KMS-11 (cell line): ENCODE measurements around the gene TSPAN5.

Source experiments
- H2AFZ ChIP-seq: fragments of 200-600 bp; sonication (generic); 2 replicates; pipeline ENCODE4 v1.6.1; 2016; ENCODE audit warnings: antibody characterized with exemption, mixed run types, low read depth
- H3K27ac ChIP-seq: fragments of 200-600 bp; sonication (generic); 2 replicates; pipeline ENCODE4 v1.6.1; 2016; ENCODE audit warnings: mild to moderate bottlenecking, mixed run types
- H3K27me3 ChIP-seq: fragments of 200-600 bp; sonication (generic); 2 replicates; pipeline ENCODE4 v1.6.1; 2017; ENCODE audit warnings: mild to moderate bottlenecking, low read depth, mixed run types, moderate library complexity; ENCODE audit not compliant: insufficient read depth
- H3K36me3 ChIP-seq: fragments of 200-600 bp; sonication (generic); 2 replicates; pipeline ENCODE4 v1.6.1; 2017; ENCODE audit warnings: mild to moderate bottlenecking, mixed run types; ENCODE audit not compliant: insufficient read depth
- H3K4me1 ChIP-seq: fragments of 200-600 bp; sonication (generic); 2 replicates; pipeline ENCODE4 v1.6.1; 2016; ENCODE audit warnings: mild to moderate bottlenecking, low read depth, mixed run types; ENCODE audit not compliant: poor library complexity, severe bottlenecking
- H3K4me2 ChIP-seq: fragments of 200-600 bp; sonication (generic); 2 replicates; pipeline ENCODE4 v1.7.0; 2016; ENCODE audit warnings: mild to moderate bottlenecking, mixed run types
- H3K4me3 ChIP-seq: fragments of 200-600 bp; sonication (generic); IDR thresholded peaks from 2 replicates; pipeline ENCODE4 v1.6.1; 2017; ENCODE audit warnings: low read depth, low read length, mixed read lengths; ENCODE audit not compliant: insufficient read depth
- H3K79me2 ChIP-seq: fragments of 200-600 bp; sonication (generic); 2 replicates; pipeline ENCODE4 v1.6.1; 2016; ENCODE audit warnings: low read depth, mixed run types; ENCODE audit not compliant: insufficient read depth
- H3K9ac ChIP-seq: fragments of 200-600 bp; sonication (generic); 2 replicates; pipeline ENCODE4 v1.6.1; 2016; ENCODE audit warnings: mild to moderate bottlenecking, mixed run types
- H4K20me1 ChIP-seq: fragments of 200-600 bp; sonication (generic); 2 replicates; pipeline ENCODE4 v1.6.1; 2016; ENCODE audit warnings: mild to moderate bottlenecking, mixed run types; ENCODE audit not compliant: insufficient read depth
- CTCF ChIP-seq: fragments of 200-600 bp; sonication (generic); conservative IDR thresholded peaks from 2 replicates; pipeline ENCODE4 v1.6.1; 2017; ENCODE audit warnings: low read depth, mild to moderate bottlenecking, antibody characterized with exemption, low read length, moderate library complexity, mixed read lengths

TSPAN5 gene

DNA sequence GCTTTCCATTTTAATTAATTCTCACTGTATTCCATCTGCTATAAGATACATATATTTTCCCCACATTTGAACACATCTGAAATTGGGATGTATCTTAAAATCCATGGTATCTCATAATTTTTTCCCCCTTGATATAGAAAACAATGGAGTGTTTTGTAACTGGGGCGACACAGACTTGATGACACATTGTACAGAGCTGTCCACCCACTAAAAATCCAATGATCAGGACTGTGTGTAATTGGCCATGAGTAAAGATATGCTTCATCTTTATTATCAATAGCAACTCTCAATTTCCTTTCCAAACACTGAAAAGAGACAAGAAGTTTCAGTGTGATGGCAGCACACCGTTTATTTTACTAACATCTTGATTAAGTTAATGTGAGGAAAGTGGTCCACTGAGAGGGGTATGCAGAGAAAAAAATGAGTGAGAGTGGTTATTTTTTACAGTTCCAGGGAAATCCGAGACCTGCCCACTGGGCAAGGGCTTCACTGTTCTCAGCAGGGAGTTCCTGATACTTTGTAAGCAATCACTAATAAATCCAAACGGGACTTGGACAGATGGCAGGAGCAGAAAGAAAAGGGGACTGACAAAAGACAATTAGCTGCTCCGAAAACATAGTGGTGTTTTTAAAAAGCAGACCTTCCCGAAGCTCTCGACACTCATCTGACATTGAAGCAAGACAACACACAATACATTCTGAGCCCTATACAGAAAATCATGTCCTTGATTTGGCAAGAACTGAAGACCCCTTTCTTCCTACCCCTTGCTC is 149.4 kb downstream of the TSPAN5 start:
- H3K27me3 ChIP-seq, result no peaks in the 10 kb centered on the region
- H2AFZ ChIP-seq, result no peak overlapping the region
- no peaks in the 10 kb centered on the region for H3K36me3 ChIP-seq
- H3K4me1 ChIP-seq, result peaks cover 31% of the 10 kb centered on the region
- no peaks in the 10 kb centered on the region; the same call in 1 of the 2 replicates for H3K79me2 ChIP-seq
- H3K4me2 ChIP-seq, result no peak overlapping the region; the same call in 1 of the 2 replicates
- no peak overlapping the region for H3K4me3 ChIP-seq
- no peak overlapping the region for H3K27ac ChIP-seq
- H3K9ac ChIP-seq, result no peak overlapping the region
- no peak for TF ChIP-seq CTCF
- H4K20me1 ChIP-seq, result no peaks in the 10 kb centered on the region

GRCh38 chr4:98508248-98508647 is 150.2 kb downstream of the TSPAN5 start:
- peaks cover 31% of the 10 kb centered on the region for H3K4me1 ChIP-seq
- no peaks in the 10 kb centered on the region for H3K27me3 ChIP-seq
- no peak for TF ChIP-seq CTCF
- no peak overlapping the region for H3K9ac ChIP-seq
- no peak overlapping the region for H2AFZ ChIP-seq
- no peak overlapping the region for H3K4me3 ChIP-seq
- no peak overlapping the region for H3K4me2 ChIP-seq
- H3K36me3 ChIP-seq, result no peaks in the 10 kb centered on the region
- no peak overlapping the region for H3K27ac ChIP-seq
- H4K20me1 ChIP-seq, result no peaks in the 10 kb centered on the region
- H3K79me2 ChIP-seq, result no peaks in the 10 kb centered on the region; the same call in 1 of the 2 replicates

- Histone ChIP-seq H2AFZ (no peak overlapping the region), H3K4me1 (peaks cover 31% of the 10 kb centered on the region), H4K20me1 (no peaks in the 10 kb centered on the region), H3K9ac (no peak overlapping the region), H3K27me3 (no peaks in the 10 kb centered on the region), H3K27ac (no peak overlapping the region), H3K4me2 (no peak overlapping the region), H3K36me3 (no peaks in the 10 kb centered on the region), H3K79me2 (no peaks in the 10 kb centered on the region; the same call in 1 of the 2 replicates), H3K4me3 (no peak overlapping the region)
- TF ChIP-seq CTCF, result no peak
Measured at GRCh38 chr4:98507299-98507698, 151.1 kb downstream of the TSPAN5 start.

DNA sequence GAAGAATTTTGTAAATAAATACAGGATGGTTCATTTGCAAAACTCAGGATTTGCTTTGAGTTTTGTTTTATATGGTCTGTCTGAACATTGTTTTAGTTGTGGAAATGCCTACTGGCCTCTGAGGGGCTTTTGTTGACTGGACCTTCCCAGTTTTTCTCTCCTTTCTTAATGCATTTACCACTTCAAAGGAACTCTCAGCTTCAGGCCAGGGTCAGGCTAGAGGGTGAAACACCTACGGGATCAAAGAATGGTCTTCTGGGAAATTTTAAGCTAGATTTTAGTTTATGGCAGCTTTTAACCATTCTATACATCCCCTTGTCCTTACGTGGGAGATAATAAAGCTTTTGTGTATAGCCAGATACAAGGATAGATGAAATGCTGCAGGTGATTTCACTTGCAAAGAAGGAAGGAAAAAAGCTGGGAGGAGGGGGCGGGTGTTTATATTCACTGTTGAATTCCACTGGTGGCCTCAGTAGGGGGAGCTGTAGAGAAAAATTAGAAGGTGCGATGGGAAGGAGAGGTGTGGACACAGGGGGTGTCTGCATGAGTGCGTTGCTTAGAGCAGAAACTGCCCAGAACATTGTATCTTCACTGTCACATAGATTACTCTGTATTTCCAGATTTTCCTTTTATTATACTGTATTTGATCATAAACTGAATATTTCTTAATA is 151.8 kb downstream of the TSPAN5 start:
- H3K27ac ChIP-seq, result no peak overlapping the region
- H4K20me1 ChIP-seq, result no peaks in the 10 kb centered on the region
- peaks cover 28% of the 10 kb centered on the region for H3K4me1 ChIP-seq
- H2AFZ ChIP-seq, result no peak overlapping the region
- H3K9ac ChIP-seq, result no peak overlapping the region
- peak; percentile 42 for TF ChIP-seq CTCF
- H3K36me3 ChIP-seq, result no peaks in the 10 kb centered on the region
- H3K4me3 ChIP-seq, result no peak overlapping the region
- H3K4me2 ChIP-seq, result no peak overlapping the region
- no peaks in the 10 kb centered on the region for H3K27me3 ChIP-seq
- H3K79me2 ChIP-seq, result no peaks in the 10 kb centered on the region; the same call in 1 of the 2 replicates
